GM21360 (cell line): ENCODE data around the gene CNN2.

Source experiments
- ATAC-seq: cut with Tn5 transposase; IDR thresholded peaks from one replicate; pipeline ENCODE4 v1.9.1; 2021; ENCODE audit warnings: mild to moderate bottlenecking, moderate library complexity; ENCODE audit not compliant: unreplicated experiment

The CNN2 gene

GRCh38 chr19:1026783-1027649 is 608 bp downstream of the CNN2 start:
- ATAC-seq: no peak

GRCh38 chr19:1027650-1028061 is 1.2 kb downstream of the CNN2 start:
- no peak for ATAC-seq

- ATAC-seq: no peak
Observed at GRCh38 chr19:1028062-1028926, 1.9 kb downstream of the CNN2 start.

- no peak for ATAC-seq
Observed at GRCh38 chr19:1032264-1032867, 6.0 kb downstream of the CNN2 start.

GRCh38 chr19:1035998-1036621 is 9.7 kb downstream of the CNN2 start:
- ATAC-seq: no peak

GRCh38 chr19:1037621-1038064 is 11.2 kb downstream of the CNN2 start:
- ATAC-seq: no peak

- no peak for ATAC-seq
Observed at GRCh38 chr19:1038978-1039645, 12.7 kb downstream of the CNN2 start.

GRCh38 chr19:1039646-1040475 is 13.5 kb downstream of the CNN2 start, which contains the start of gene ABCA7:
TSS of gene ABCA7 (plus strand) at chr19:1040107. CDS start at chr19:1041362, 1,255 bp downstream.
- peak; percentile 55 for ATAC-seq

- no peak for ATAC-seq
Observed at GRCh38 chr19:1040476-1041271, 14.3 kb downstream of the CNN2 start.

GRCh38 chr19:1041272-1041834 is 14.9 kb downstream of the CNN2 start:
- ATAC-seq: no peak

- ATAC-seq: no peak
Observed at GRCh38 chr19:1041835-1042685, 15.7 kb downstream of the CNN2 start.

GRCh38 chr19:1042689-1043511 is 16.5 kb downstream of the CNN2 start:
- ATAC-seq: no peak

- ATAC-seq: no peak
Observed at GRCh38 chr19:1045247-1045603, 18.8 kb downstream of the CNN2 start.

- no peak for ATAC-seq
Observed at GRCh38 chr19:1046117-1046626, 19.8 kb downstream of the CNN2 start.

- ATAC-seq: no peak
Observed at GRCh38 chr19:1046836-1047695, 20.7 kb downstream of the CNN2 start.
